GM12873 (cell line): ENCODE measurements around the gene NT5C1B.

Experiments used
- TF ChIP-seq, protein P1 (sequence below): IDR thresholded peaks from 2 replicates; pipeline ENCODE4 v1.5.1; 2012; ENCODE audit warnings: low read depth, mild to moderate bottlenecking, moderate library complexity, low read length, control low read depth; ENCODE audit not compliant: insufficient read depth; ENCODE audit errors: missing control alignments

NT5C1B gene

DNA sequence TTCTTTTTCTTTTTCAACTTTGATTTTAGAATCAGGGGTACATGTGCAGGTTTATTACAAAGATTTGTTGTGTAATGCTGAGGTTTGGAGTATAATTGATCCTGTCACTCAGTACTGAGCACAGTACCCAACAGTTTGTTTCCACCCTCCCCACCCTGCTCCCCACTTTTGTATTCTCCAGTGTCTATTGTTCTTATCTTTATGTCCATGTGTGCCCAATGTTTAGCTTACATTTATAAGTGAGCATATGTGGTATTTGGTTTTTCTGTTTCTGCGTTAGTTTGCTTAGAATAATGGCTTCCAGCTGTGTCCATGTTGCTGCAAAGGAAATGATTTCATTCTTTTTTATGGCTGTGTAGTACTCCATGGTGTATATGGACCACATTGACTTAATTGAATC is 72.0 kb downstream of the NT5C1B start:
- TF ChIP-seq, protein P1, sequence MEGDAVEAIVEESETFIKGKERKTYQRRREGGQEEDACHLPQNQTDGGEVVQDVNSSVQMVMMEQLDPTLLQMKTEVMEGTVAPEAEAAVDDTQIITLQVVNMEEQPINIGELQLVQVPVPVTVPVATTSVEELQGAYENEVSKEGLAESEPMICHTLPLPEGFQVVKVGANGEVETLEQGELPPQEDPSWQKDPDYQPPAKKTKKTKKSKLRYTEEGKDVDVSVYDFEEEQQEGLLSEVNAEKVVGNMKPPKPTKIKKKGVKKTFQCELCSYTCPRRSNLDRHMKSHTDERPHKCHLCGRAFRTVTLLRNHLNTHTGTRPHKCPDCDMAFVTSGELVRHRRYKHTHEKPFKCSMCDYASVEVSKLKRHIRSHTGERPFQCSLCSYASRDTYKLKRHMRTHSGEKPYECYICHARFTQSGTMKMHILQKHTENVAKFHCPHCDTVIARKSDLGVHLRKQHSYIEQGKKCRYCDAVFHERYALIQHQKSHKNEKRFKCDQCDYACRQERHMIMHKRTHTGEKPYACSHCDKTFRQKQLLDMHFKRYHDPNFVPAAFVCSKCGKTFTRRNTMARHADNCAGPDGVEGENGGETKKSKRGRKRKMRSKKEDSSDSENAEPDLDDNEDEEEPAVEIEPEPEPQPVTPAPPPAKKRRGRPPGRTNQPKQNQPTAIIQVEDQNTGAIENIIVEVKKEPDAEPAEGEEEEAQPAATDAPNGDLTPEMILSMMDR: no peak

DNA sequence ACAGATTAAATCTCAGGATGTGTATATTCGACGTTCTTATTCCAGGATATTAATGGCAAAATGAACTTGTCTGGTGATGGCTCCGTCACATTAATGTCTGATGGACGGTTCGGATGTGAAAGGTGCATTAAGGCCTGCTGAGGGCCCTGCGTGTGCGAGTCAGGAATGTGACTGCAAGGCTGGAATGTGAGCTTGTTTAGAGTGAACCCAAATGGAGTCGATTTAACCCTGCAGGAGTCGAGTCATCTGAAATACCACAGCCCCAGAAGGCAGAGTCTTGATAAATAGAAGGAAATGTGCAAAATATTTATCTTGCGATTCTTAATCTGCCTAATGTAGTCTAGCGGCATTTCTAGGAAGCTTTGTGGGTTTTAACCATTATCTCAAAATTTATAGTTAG is 73.3 kb downstream of the NT5C1B start:
- TF ChIP-seq, protein P1: no peak

DNA sequence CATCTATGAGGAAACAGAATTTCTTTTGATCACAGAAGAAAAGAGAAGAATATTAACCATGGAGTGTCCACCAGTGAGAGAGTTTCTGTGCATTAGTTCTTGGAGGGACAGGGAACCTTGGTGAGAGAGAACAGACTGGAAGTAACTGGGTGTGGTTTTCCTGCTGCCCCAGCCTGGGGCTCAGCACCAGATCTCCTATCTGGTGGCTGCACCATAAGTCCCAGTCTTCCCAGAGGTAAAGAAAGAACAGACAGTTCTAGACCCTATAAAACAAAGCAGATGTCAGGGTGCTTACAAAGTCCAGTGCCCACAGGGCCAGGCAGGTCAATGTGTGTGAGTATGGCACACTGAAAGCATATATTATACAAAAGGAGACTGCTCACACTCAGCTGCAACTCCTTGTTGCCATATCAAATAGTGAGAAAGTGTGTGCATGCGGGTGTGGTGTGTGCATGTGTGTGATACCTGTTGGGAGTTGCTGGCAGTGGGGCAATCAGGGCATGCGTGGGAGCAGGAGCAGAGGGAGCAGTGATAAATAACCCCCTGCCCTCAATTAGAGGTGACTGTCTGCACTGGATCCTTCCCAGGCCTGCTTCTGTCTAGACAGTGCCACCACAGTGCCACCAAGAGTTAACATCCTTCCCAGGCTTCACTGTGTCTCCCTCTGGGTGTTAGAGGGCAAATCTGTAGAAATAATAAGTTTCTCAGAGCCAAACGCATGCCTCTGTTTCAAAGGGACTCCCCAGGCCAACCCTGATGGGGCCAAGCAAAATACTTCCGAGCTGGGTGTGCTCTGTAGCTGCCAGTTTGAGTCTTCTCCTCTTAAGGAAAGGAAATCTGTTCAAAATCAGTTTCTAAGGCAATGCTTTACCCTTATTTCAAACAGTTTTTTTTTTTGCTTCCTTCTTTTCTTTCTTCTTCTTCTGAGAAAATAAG is 74.6 kb downstream of the NT5C1B start:
- TF ChIP-seq, protein P1: no peak
